ENCODE results near the gene CREB3L2.

DNA sequence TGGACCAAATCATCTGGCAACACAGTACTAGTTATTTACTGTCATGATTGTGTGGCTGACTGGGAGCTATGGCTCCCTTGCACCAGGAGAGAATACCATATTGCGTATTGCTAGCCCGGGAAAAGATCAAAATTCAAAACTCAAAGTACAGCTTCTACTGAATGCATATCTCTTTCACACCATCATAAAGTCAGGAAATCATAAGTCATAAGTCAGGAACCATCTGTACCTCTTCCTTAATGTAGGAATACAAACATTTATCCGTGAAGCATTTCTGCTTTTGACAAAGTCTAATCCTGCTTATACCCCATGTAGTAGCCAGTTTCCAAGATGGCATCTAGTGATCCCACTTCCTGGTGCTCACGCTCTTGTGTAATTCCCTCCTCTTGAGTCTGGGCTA is 2.2 kb upstream of the CREB3L2 start:
- TF ChIP-seq EP300 (IDR thresholded peaks at IDR 0.05) (no peak), POLR2AphosphoS5 (IDR thresholded peaks at IDR 0.05) (no peak), POLR2A (IDR thresholded peaks at IDR 0.05) (no peak)
- TF ChIP-seq, protein P1, sequence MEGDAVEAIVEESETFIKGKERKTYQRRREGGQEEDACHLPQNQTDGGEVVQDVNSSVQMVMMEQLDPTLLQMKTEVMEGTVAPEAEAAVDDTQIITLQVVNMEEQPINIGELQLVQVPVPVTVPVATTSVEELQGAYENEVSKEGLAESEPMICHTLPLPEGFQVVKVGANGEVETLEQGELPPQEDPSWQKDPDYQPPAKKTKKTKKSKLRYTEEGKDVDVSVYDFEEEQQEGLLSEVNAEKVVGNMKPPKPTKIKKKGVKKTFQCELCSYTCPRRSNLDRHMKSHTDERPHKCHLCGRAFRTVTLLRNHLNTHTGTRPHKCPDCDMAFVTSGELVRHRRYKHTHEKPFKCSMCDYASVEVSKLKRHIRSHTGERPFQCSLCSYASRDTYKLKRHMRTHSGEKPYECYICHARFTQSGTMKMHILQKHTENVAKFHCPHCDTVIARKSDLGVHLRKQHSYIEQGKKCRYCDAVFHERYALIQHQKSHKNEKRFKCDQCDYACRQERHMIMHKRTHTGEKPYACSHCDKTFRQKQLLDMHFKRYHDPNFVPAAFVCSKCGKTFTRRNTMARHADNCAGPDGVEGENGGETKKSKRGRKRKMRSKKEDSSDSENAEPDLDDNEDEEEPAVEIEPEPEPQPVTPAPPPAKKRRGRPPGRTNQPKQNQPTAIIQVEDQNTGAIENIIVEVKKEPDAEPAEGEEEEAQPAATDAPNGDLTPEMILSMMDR (IDR thresholded peaks at IDR 0.05), result no peak
